Measurements from ENCODE around the gene RAD52. TPM values are rescaled to one million over a fixed set of nuclear protein-coding genes. Genes with fewer than 3 reads are reported as not detected.
"Not testable (repeated sequence)": the region's sequence is repeated elsewhere in the genome, so short reads cannot be mapped to it uniquely, and the experiment has no call there.

RAD52 gene
- total RNA-seq, 1 experiment from 2014 or later: 23.4 TPM

DNA sequence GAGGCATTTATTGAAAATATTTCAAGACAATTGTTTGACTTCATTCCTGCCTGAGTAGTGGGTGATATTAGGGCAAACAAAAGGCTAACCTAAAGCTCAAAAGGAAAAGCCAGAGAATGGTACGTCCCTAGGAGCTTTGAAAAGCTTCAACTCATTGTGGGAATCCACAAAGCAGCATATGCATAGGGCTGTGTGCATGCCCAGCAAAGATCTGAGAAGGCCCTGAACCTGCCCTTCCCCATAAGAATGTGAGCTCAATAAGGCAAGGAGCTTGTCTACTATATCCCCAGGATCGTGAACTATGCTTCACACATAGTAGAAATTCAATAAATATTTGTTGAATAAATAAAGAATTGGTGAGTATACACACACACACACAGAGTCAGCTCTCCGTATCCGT lies 19.1 kb upstream of the RAD52 start:
- DNase-seq (ENCODE audit: extremely low read depth, low read depth): no peak

DNA sequence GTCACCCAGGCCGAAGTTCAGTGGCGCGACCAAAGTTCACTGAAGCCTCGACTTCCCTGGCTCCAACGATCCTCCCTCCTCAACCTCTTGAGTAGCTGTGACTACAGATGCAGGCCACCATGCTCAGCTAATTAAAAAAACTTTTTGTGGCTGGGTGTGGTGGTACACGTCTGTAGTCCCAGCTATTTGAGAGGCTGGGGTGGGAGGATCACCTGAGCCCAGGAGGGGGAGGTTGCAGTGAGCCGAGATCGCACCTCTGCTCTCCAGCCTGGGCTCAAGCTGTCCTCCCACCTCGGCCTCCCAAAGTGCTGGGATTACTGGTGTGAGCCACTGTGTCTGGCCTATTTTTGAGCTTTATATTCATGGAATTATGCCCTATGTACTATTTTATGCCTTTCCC lies 18.1 kb upstream of the RAD52 start:
- DNase-seq (ENCODE audit: extremely low read depth, low read depth): no peak

DNA sequence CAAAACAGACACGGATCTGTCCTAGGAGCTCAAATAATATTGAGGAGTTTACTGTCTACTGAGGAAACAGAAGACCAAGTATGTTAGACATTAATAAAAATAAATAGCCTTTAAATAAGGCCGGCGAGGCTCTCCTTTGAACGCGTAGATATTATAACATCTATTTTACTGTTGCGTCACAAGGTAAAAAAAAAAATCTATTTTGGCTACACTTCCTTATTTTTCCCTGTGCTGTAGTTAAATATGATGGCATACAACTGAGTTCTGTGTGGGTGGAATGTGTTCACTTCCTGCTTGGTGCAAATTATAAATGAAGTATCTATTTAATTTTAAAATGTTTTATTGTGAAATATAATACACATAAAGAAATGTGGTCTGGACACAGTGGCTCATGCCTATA lies 17.2 kb upstream of the RAD52 start:
- no peak for DNase-seq (ENCODE audit: extremely low read depth, low read depth)

DNA sequence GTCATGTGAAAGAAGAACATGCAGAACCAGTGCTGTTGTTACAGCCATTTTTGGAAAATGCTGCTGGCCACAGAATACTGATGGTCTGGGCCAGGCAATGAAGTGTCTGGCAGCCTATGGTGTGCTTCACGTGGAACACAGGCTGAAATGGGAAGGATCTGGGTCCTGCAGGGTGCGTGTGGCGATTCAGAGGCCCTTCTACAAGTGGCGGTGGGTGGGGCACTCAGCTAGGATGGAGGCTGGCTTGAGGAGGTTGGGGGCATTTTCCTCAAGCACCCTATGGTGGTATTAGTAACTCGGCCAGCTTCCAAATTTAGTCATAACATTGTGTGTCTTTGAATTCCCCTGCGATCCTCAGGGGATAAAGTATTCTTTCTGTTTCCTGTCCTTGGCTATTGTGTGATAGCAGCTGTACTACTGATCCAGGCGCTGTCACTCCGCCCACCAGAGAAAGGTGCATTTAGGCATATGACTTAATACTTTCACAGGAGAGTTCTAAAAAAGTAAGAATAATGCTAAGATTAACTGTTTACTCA lies 9.2 kb upstream of the RAD52 start:
- no peak for DNase-seq (ENCODE audit: extremely low read depth, low read depth)

DNA sequence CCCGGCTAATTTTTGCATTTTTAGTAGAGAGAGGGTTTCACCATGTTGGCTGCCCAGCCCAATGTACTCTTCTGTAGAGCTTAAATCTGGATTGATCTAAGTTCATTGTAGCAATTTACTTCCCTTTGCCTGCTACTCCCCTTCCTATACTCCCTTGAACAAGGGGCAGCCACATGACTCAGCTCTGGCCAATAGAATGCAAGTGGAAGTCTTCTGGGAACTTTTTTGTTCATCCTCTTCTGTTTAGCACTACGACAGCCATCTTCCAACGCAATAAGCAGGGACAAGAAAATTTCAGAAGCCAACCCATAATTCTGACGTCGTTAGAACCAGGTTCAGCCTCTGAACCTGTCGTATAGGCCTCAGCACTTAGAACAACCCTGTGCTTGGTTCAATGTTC lies 6.4 kb upstream of the RAD52 start:
- no peak for DNase-seq (ENCODE audit: extremely low read depth, low read depth)

DNA sequence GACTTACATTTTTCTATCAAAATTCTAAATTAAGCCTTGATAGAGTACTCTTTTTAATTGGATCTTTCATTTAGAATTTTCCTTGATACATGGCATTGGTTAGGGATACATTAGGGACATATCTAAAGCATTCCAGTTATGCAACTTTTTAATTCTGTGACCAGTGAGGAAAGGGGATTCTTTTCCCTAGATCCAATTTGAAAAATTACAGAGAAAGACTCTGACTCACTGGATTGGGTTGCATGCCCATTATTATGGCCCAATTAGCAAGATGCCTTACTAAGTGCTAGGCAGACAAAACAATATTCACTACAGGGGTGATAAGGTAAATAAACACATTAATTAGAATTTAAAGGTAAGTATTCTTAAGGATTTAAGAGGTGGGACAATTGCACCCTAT lies 5.2 kb upstream of the RAD52 start:
- no peak for DNase-seq (ENCODE audit: extremely low read depth, low read depth)

DNA sequence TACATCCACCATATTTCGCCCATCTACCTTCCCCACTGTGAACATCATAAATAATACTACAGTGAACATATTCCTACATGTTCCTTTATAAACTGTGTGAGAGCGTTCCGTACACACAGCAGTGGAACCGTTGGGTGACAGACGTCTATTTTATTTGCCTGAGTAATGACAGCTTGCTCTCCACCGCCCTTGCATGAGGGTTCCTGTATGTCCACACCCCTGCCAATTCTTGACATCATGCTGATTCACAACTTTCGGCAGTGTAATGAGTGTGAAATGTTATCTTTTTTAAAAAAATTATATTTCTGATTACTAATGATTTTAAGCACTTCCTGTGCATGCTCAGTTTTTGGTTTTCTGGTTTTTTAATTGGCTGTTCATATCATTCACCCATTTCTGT lies 4.3 kb upstream of the RAD52 start:
- no peak for DNase-seq (ENCODE audit: extremely low read depth, low read depth)

DNA sequence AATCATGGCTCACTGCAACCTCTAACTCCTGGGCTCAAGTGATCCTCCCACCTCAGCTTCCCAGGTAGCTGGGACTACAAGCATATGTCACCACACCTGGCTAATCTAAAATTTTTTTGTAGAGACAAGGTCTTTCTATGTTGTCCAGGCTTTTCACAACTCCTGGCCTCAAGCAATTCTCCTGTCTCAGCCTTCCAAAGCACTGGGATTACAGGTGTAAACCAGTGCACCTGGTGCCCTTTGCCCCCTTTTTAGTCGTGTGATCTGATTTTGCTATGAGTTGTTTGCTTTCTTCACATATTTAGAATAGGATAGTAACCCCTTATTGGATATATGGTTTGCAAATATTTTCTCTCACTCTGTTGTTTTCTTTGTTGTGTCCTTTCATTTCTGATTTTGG lies 1.7 kb upstream of the RAD52 start:
- DNase-seq (ENCODE audit: extremely low read depth, low read depth): no peak

DNA sequence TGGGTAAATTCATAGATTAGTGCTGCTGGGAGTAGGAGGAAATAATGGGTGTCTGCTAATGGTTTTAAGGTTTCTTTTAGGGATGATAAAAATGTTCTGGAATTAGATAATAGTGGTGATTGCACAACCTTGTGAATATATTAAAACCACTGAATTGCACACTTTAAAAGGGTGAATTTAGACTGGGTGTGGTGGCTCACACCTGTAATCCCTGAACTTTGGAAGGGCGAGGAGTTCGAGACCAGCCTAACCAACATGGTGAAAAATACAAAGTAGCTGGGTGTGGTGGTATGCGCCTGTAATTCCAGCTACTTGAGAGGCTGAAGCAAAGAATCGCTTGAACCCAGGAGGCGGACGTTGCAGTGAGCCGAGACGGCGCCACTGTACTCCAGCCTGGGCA lies 1.3 kb downstream of the RAD52 start:
- no peak for DNase-seq (ENCODE audit: extremely low read depth, low read depth)

DNA sequence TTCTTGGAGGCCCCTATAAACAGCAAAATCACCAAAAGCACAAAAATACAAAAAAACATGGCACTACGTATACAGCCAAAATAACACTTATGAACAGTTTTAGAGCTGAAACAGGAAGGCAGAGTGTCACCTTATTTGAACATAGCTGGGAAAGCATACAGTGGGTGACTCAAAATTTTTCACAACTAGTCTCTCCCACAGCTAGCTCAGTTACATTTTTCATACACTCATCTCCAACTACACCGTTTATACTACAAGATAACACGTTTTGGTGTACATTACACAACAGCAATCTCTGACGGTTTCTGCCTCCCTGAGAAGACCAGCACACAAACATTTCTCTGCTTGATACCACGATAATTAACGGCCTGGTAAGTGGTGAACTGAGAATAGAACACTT lies 2.9 kb downstream of the RAD52 start:
- DNase-seq (ENCODE audit: extremely low read depth, low read depth): no peak

DNA sequence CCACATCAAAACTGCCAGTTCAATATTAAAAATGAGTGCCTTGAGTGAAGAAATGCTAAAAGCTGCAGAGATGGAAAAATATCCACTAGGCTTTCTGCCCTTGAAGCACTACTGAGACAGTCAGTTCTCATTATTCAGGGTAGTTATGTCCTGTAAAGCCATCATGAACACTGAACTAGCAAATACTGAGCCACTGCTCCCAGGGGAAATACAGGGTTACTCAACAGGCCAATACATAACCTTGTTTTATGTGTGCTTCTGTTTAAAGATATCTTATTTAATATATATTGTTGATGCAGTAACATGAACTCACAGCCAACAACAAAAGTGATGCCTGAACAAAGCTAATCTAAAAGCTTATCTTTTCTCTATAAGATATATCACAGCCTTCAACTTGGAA lies 3.3 kb downstream of the RAD52 start:
- DNase-seq (ENCODE audit: extremely low read depth, low read depth): no peak

DNA sequence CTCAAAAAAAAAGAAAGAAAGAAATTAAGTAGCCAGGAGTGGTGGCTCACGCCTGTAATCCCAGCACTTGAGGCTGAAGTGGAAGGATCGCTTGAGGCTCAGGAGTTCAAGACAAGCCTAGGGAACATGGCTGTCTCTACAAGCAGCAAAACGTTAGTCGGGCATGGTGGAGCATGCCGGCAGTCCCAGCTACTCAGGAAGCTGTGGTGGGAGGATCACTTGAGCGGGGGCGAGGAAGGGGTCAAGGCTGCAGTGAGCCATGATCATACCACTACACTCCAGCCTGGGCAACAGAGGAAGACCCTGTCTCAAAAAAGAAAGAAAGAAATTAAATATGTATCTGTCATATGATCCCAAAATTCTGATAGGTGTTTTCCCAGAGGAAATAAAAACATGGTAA lies 5.3 kb downstream of the RAD52 start:
- no peak for DNase-seq (ENCODE audit: extremely low read depth, low read depth)

DNA sequence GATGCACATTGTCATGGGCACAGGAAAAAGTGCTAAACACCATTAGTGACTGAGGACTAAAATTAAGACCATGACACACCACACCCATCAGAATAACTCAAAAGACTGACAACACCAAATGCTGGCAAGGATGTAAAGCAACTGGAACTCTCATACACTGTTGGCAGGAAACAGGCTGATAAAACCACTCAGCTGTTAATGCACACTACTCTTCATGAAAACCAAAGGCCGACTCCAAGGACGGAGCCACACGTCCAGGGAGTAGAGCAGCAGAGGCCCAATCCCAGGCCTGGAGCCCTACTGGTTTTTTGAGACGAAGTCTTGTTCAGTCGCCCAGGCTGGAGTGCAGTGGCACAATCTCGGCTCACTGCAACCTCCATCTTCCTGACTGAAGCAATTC lies 6.4 kb downstream of the RAD52 start:
- DNase-seq (ENCODE audit: extremely low read depth, low read depth): no peak

DNA sequence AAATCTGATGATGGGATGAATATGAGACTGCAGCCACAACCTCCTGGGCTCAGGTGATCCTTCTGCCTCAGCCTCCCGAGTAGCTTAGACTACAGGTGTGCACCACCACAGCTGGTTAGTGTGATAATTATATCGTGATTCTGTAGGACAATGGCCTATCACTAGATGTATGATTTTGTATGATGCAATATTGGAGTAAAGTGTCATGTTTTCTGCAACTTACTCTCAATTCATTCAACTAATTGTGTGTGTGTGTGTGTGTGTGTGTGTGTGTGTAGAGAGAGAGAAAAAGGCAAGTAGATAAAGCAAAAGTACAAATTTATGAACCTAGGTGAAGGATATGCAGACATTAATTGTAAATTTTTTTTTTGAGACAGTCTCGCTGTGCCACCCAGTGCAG lies 10.7 kb downstream of the RAD52 start:
- no peak for DNase-seq (ENCODE audit: extremely low read depth, low read depth)

DNA sequence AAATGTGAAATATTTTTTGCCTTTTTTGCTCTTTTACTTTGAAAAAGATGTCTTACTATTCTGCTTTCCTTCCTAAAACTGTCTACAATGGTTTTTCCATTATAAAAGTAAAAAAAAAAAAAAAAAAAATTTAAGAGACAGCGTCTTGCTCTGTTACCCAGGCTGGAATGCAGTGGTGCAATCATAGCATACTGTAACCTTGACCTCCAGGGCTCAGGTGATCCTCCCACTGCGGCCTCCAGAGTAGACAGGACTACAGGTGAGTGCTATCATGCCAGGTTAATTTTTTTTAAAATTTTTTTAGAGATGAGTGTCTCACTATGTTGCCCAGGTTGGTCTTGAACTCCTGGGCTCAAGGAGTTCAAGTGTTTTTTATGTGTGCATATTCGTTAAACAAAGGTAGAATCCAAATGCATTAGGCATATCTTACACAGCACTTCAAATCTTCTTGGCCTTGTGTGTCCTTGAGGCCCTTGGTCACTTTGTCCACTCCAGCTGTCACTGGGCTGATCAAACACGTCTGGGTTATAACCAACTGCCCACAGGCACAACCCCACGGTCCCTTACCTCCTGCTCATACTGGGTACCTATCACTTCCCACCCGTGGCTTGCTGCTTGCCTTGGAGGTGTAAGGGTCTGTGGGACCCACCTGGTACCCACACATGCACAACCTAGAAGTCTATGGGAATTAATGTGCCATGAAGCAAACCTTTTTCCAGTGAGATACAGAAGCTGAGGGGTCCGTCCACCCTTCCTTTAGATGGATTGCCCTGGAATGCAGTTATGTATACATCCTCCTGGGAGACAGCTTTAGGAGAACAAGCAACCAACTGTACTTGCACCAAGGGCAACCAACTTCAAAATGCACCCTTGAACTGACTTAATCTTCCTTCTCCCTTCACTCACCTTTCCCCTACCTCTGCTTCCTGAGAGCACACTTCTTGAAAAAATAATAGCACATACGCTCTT lies 12.8 kb downstream of the RAD52 start:
- no peak for DNase-seq (ENCODE audit: extremely low read depth, low read depth)

DNA sequence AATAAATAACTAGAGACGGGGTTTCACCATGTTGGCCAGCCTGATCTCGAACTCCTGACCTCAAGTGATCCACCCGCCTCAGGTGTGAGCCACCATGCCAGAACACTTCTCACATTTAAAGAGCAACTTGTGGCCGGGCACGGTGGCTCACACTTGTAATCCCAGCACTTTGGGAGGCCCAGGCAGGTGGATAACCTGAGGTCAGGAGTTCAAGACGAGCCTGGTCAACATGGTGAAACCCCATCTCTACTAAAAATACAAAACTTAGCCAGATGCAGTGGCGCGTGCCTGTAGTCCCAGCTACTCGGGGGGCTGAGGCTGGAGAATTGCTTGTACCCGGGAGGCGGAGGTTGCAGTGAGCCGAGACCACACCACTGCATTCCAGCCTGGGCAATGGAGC lies 13.6 kb downstream of the RAD52 start:
- not testable (repeated sequence) for DNase-seq (ENCODE audit: extremely low read depth, low read depth)

DNA sequence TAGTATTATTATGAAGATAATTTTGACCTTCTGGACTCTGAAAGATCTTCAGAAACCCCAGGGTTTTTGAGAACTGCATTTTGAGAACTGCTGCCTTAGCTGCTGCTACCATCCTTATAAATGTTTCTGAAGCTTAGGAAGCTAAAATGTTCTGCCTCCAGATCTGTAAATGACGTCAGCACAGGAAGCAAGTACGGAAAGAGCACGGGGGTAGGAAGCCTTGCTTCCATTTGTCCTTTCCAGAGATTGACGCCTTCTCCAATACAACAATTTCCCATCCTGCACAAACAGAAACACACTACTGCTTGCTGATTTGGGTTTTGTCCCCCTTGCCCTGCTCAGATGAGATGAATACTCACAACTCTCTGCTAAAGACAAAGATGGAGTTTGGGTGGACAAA lies 17.9 kb downstream of the RAD52 start:
- no peak for DNase-seq (ENCODE audit: extremely low read depth, low read depth)

DNA sequence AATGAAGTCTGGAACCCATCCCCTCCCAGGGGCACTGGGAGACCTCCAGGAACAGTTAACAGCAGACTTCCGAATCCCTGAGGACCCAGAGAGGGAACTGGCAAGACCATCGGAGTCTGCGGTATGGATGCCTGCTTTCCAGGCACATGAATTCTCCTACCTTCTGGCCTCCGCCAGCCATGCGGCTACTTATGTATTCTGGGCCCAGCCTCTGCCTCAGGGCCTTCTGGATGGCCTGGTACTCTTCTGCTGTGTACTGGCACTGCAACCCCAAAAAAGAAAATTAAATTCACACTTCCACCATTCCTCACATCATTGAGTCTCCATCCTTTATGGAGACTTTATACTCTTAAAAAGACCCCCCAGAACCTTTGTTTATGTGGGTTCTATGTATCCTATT lies 18.4 kb downstream of the RAD52 start:
- DNase-seq (ENCODE audit: extremely low read depth, low read depth): no peak

DNA sequence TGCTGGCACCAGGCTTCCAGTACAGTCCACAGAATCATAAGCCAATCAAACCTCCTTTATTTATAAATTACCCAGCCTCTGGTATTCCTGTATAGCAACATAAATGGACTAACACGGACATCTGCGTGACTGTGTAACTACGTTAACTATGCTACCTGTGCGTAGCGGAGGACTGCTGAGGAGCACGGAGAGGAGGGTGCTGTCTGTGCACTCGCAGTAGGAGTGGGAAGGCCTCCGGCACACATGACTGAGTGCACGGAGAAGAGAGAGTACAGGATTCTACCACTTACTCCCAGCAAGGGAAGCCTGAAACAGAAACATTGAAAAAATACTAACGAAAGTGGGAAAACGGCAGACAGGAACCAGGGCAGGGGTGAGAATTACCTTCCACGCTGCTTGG lies 22.9 kb downstream of the RAD52 start:
- DNase-seq (ENCODE audit: extremely low read depth, low read depth): no peak

DNA sequence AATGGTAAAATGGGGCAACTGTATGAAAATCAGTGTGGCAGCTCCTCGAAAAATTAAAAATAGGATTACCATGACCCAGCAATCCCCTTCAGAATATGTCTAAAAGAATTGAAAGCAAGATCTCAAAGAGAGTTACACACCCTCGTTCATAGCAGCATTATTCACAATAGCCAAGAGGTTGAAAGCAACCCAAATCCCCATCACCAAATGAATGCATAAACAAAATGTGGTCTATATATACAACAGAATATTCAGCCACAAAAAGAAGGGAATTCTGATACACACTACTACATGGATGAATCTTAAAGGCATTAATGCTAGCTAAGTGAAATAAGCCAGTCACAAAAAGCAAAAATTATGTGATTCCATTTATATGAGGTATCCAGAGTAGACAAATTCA lies 27.2 kb downstream of the RAD52 start:
- no peak for DNase-seq (ENCODE audit: extremely low read depth, low read depth)

DNA sequence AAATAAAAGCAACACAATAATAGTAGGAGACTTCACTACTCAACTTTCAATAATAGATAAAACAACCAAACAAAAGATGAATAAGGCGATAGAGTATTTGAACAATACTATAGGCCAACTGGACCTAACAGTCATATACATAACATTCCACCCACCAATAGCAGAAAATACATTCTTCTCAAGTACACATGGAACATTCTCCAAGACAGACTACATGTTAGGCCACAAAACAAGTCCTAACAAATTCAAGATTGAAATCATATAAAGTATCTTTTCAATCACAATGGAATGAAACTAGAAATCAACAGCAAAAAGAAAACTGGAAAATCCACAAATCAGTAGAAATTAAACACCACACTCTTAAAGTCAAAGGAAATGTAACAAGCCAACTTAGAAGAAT lies 28.8 kb downstream of the RAD52 start:
- DNase-seq (ENCODE audit: extremely low read depth, low read depth): no peak

DNA sequence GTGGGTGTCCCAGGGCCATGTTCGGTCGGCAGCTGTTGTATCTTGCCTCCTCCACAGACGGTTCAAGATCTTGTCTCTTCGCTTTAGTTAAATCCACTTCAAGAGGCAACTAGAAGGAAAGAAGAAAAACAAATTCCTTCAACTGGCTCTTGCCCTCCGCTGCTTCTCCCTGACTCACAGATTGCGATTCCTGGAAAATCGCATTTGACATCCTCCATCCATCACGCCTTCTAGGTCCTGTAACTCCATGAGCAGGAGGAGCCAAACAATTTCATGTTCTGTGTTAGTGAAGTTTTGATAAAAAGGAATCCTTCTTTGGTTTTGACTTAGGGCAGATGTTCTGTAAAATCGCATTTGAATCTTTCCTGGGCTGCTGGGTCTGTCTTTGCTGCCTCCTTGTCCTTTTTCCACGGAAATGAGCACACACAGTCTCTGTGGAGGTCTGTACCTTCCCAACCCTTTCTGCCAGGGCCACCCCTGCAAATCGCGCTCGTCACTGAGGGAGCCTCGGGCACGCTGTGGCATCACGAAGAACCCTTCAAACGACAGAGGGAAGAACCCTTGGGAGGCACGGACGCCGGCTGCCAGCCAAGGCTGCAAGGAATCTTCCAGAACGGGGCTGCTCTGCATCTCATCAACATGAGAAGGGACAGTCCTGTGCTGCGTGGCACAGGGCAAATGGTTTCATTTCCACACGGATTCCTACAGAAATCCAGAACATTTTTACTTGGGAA lies 32.6 kb downstream of the RAD52 start:
- DNase-seq (ENCODE audit: extremely low read depth, low read depth): no peak

Measured in NCI-H460 (cell line).